ENCODE measurements around the gene SMG6. TPM values are rescaled to one million over a fixed set of nuclear protein-coding genes. Genes with fewer than 3 reads are reported as not detected.

Gene SMG6
- total and polyA plus RNA-seq, 2 of the 8 experiments (the other 6 are each of a cell fraction or from before 2014, with no cell fraction given): 18.5 to 25.2 TPM

DNA sequence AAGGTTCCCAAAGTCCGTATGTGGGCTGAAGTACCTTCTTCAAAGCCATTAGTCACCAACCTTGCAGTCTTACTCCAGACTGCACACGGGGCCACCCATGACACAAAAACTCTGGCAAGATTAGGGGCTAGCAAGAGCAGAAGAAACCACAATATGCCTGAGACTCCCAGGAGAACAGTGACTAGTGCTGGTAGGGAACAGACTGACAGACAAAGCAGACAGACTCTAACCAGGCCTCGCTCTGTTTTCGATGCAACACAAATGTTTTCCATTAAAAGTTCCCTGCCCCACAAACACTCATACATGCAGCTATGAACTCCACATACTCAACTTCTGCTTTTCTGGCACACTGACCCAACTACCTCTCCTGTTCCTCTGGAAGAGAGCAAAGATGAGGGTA is 146.5 kb downstream of the SMG6 start (continued):
- TF ChIP-seq, protein P1, sequence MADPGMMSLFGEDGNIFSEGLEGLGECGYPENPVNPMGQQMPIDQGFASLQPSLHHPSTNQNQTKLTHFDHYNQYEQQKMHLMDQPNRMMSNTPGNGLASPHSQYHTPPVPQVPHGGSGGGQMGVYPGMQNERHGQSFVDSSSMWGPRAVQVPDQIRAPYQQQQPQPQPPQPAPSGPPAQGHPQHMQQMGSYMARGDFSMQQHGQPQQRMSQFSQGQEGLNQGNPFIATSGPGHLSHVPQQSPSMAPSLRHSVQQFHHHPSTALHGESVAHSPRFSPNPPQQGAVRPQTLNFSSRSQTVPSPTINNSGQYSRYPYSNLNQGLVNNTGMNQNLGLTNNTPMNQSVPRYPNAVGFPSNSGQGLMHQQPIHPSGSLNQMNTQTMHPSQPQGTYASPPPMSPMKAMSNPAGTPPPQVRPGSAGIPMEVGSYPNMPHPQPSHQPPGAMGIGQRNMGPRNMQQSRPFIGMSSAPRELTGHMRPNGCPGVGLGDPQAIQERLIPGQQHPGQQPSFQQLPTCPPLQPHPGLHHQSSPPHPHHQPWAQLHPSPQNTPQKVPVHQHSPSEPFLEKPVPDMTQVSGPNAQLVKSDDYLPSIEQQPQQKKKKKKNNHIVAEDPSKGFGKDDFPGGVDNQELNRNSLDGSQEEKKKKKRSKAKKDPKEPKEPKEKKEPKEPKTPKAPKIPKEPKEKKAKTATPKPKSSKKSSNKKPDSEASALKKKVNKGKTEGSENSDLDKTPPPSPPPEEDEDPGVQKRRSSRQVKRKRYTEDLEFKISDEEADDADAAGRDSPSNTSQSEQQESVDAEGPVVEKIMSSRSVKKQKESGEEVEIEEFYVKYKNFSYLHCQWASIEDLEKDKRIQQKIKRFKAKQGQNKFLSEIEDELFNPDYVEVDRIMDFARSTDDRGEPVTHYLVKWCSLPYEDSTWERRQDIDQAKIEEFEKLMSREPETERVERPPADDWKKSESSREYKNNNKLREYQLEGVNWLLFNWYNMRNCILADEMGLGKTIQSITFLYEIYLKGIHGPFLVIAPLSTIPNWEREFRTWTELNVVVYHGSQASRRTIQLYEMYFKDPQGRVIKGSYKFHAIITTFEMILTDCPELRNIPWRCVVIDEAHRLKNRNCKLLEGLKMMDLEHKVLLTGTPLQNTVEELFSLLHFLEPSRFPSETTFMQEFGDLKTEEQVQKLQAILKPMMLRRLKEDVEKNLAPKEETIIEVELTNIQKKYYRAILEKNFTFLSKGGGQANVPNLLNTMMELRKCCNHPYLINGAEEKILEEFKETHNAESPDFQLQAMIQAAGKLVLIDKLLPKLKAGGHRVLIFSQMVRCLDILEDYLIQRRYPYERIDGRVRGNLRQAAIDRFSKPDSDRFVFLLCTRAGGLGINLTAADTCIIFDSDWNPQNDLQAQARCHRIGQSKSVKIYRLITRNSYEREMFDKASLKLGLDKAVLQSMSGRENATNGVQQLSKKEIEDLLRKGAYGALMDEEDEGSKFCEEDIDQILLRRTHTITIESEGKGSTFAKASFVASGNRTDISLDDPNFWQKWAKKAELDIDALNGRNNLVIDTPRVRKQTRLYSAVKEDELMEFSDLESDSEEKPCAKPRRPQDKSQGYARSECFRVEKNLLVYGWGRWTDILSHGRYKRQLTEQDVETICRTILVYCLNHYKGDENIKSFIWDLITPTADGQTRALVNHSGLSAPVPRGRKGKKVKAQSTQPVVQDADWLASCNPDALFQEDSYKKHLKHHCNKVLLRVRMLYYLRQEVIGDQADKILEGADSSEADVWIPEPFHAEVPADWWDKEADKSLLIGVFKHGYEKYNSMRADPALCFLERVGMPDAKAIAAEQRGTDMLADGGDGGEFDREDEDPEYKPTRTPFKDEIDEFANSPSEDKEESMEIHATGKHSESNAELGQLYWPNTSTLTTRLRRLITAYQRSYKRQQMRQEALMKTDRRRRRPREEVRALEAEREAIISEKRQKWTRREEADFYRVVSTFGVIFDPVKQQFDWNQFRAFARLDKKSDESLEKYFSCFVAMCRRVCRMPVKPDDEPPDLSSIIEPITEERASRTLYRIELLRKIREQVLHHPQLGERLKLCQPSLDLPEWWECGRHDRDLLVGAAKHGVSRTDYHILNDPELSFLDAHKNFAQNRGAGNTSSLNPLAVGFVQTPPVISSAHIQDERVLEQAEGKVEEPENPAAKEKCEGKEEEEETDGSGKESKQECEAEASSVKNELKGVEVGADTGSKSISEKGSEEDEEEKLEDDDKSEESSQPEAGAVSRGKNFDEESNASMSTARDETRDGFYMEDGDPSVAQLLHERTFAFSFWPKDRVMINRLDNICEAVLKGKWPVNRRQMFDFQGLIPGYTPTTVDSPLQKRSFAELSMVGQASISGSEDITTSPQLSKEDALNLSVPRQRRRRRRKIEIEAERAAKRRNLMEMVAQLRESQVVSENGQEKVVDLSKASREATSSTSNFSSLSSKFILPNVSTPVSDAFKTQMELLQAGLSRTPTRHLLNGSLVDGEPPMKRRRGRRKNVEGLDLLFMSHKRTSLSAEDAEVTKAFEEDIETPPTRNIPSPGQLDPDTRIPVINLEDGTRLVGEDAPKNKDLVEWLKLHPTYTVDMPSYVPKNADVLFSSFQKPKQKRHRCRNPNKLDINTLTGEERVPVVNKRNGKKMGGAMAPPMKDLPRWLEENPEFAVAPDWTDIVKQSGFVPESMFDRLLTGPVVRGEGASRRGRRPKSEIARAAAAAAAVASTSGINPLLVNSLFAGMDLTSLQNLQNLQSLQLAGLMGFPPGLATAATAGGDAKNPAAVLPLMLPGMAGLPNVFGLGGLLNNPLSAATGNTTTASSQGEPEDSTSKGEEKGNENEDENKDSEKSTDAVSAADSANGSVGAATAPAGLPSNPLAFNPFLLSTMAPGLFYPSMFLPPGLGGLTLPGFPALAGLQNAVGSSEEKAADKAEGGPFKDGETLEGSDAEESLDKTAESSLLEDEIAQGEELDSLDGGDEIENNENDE (IDR thresholded peaks at IDR 0.05; ENCODE audit: insufficient replicate concordance, low read length): no peak
- no peak for TF ChIP-seq POLR2A (IDR thresholded peaks at IDR 0.05; ENCODE audit: control extremely low read depth in 1 of 2, low read depth in 2 of 2, low read length in 2 of 2)
- TF ChIP-seq EZH2 (IDR thresholded peaks at IDR 0.05; ENCODE audit: low read depth, low read length, severe bottlenecking): no peak
- no peak for TF ChIP-seq KDM1A (IDR thresholded peaks at IDR 0.05; ENCODE audit: borderline replicate concordance, low read length)
- TF ChIP-seq TAF1 (IDR thresholded peaks at IDR 0.05; ENCODE audit: low read depth, low read length): no peak
